GM21515 (cell line): ENCODE measurements around the gene ORC1.
"Not testable (repeated sequence)": the region's sequence is repeated elsewhere in the genome, so short reads cannot be mapped to it uniquely, and the experiment has no call there.

Experiments used
- ATAC-seq: cut with Tn5 transposase; IDR thresholded peaks from one replicate; pipeline ENCODE4 v1.9.1; 2021; ENCODE audit not compliant: unreplicated experiment

Gene ORC1

GRCh38 chr1:52393174-52393573, 11.0 kb downstream of the ORC1 start:
- ATAC-seq = no peak

GRCh38 chr1:52386458-52386857, 17.8 kb downstream of the ORC1 start:
- ATAC-seq = no peak

GRCh38 chr1:52385376-52385775, 18.8 kb downstream of the ORC1 start:
- ATAC-seq = no peak

- not testable (repeated sequence) for ATAC-seq
These were observed 34.4 kb downstream of the ORC1 start for GRCh38 chr1:52369851-52370250.

- no peak for ATAC-seq
These were observed 35.6 kb downstream of the ORC1 start for GRCh38 chr1:52368383-52369172.

- no peak for ATAC-seq
These were observed 37.0 kb downstream of the ORC1 start for GRCh38 chr1:52367272-52367671.

GRCh38 chr1:52366517-52366827, 37.8 kb downstream of the ORC1 start:
- ATAC-seq = no peak

- peak; percentile 90 for ATAC-seq
These were observed 38.3 kb downstream of the ORC1 start, which contains the start of gene CC2D1B for GRCh38 chr1:52365746-52366516. CC2D1B (minus strand) TSS chr1:52366205; CDS start chr1:52364620, 1,585 bp downstream.

- ATAC-seq = peak; percentile 0
These were observed 39.0 kb downstream of the ORC1 start for GRCh38 chr1:52365071-52365745.

GRCh38 chr1:52364235-52364839, 39.9 kb downstream of the ORC1 start:
- ATAC-seq = no peak

GRCh38 chr1:52360595-52360968, 43.6 kb downstream of the ORC1 start:
- no peak for ATAC-seq

GRCh38 chr1:52359676-52360594, 44.3 kb downstream of the ORC1 start:
- no peak for ATAC-seq

GRCh38 chr1:52358851-52359497, 45.2 kb downstream of the ORC1 start:
- ATAC-seq = no peak

GRCh38 chr1:52357397-52357796, 46.8 kb downstream of the ORC1 start:
- no peak for ATAC-seq

GRCh38 chr1:52356818-52357355, 47.3 kb downstream of the ORC1 start:
- ATAC-seq = no peak

- ATAC-seq = no peak
These were observed 48.2 kb downstream of the ORC1 start for GRCh38 chr1:52355847-52356505.

- ATAC-seq = no peak
These were observed 48.8 kb downstream of the ORC1 start for GRCh38 chr1:52355436-52355835.

- no peak for ATAC-seq
These were observed 51.5 kb downstream of the ORC1 start for GRCh38 chr1:52352690-52353089.

- ATAC-seq = no peak
These were observed 55.4 kb downstream of the ORC1 start for GRCh38 chr1:52348704-52349300.
